Activated T-cell treated with anti-CD3 and anti-CD28 coated beads, Interleukin-2, amount 50 U/mL, for 24 hours (primary cell): ENCODE measurements around the gene ITPRID1.
"Not testable (repeated sequence)": the region's sequence is repeated elsewhere in the genome, so short reads cannot be mapped to it uniquely, and the experiment has no call there.

Experiments
- DNase-seq: peaks from one replicate; pipeline ENCODE4 v3.0.0-alpha.2; 2020
- H3K27ac Mint-ChIP-seq: 2 replicates; pipeline ENCODE4 v1.8.0; 2020; ENCODE audit warnings: mild to moderate bottlenecking, mixed read lengths
- H3K27me3 Mint-ChIP-seq: 2 replicates; pipeline ENCODE4 v1.8.0; 2020; ENCODE audit warnings: mixed read lengths
- H3K36me3 Mint-ChIP-seq: 2 replicates; pipeline ENCODE4 v1.8.0; 2020; ENCODE audit warnings: low read depth, mixed read lengths
- H3K4me1 Mint-ChIP-seq: 2 replicates; pipeline ENCODE4 v1.8.0; 2020; ENCODE audit warnings: low read depth, mixed read lengths
- H3K4me3 Mint-ChIP-seq: 2 replicates; pipeline ENCODE4 v1.8.0; 2020; ENCODE audit warnings: mild to moderate bottlenecking, moderate library complexity, mixed read lengths
- H3K9me3 Mint-ChIP-seq: 2 replicates; pipeline ENCODE4 v1.8.0; 2020; ENCODE audit warnings: mixed read lengths

Gene ITPRID1

DNA sequence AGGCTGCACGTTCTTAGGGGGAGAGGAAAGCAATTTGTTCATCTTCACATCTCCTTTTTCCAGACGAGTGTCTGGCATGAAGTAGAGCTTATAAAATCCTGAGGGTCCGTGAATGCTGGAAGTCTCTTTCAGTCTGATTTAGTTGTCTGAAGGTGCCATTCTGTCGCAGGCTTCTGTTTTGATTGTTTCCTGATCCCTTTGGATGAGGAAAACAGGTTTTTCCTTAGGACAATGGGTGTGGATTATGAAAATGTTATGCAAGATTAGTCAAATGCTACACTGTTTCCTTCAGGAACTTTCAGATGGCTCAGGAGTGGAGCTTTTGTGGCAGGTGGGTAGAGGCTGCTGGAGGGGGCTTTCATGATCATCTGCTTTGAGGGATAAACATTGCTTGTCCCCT is at the start of gene ITPRID1:
Gene ITPRID1 (plus strand): TSS at position 301 of the 400 bp plus-strand sequence. CDS start 38,935 bp downstream, outside the sequence.
- Mint-ChIP-seq H3K4me1 (no peaks in the 10 kb centered on the region), H3K36me3 (no peaks in the 10 kb centered on the region), H3K27me3 (no peaks in the 10 kb centered on the region), H3K27ac (no peak within 1 kb of the TSS), H3K9me3 (peaks cover 23% of the 10 kb centered on the region), H3K4me3 (no peak within 1 kb of the TSS)
- DNase-seq, result no peak

- DNase-seq, result no peak
- Mint-ChIP-seq H3K36me3 (no peaks in the 10 kb centered on the region), H3K27me3 (no peaks in the 10 kb centered on the region), H3K9me3 (no peaks in the 10 kb centered on the region), H3K27ac (no peak overlapping the region), H3K4me3 (no peak overlapping the region), H3K4me1 (no peaks in the 10 kb centered on the region)
These were observed 49.3 kb upstream of the ITPRID1 start for GRCh38 chr7:31464601-31465000.

GRCh38 chr7:31465285-31465684 is 48.6 kb upstream of the ITPRID1 start:
- Mint-ChIP-seq H3K27me3 (no peaks in the 10 kb centered on the region), H3K9me3 (no peaks in the 10 kb centered on the region), H3K27ac (no peak overlapping the region), H3K36me3 (no peaks in the 10 kb centered on the region), H3K4me1 (no peaks in the 10 kb centered on the region), H3K4me3 (no peak overlapping the region)
- DNase-seq, result no peak

DNA sequence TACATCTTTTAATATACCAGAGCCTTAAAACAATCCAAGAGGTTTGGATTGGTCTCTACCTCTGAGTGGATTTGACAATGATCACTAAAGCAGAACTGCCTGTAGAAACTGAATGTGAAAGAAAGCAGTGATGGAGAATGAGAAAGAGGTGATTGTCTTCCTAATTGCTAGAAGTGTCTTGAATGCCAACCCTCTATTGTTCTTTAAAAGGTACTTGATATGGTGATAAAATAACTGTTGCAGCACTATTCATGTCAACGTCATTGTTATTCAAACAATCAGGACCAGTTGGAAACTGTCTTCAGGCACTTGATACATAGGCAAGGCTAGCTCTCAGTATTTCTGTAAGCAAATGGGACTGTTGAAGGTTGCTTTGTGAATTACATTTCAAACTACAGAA is 47.9 kb upstream of the ITPRID1 start:
- H3K9me3 Mint-ChIP-seq, result no peaks in the 10 kb centered on the region
- no peak overlapping the region for H3K27ac Mint-ChIP-seq
- no peak for DNase-seq
- no peaks in the 10 kb centered on the region for H3K27me3 Mint-ChIP-seq
- no peaks in the 10 kb centered on the region for H3K36me3 Mint-ChIP-seq
- no peaks in the 10 kb centered on the region for H3K4me1 Mint-ChIP-seq
- no peak overlapping the region for H3K4me3 Mint-ChIP-seq

- H3K36me3 Mint-ChIP-seq, H3K27me3 Mint-ChIP-seq, H3K27ac Mint-ChIP-seq, H3K4me1 Mint-ChIP-seq, H3K4me3 Mint-ChIP-seq, DNase-seq, H3K9me3 Mint-ChIP-seq: not testable (repeated sequence)
These were observed 43.0 kb upstream of the ITPRID1 start for GRCh38 chr7:31470883-31471282.

DNA sequence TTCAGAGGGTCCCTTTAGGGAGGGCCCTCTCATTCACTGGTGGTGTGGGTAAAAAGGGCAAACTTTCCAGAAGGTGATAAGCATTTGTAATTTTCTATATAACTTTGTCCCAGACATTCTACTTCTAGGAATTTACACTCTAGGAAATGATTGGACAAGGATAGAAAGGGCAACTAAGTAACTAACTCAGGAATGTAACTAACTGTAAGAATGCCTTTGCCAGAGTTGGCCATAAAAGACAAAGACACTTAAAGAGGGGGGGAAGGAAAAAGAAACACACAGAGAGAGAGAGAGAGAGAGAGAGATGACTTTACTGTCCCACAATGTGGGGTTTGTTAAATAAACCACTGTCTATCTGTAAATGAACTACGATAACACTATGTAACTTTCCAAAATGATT is 38.5 kb upstream of the ITPRID1 start:
- no peaks in the 10 kb centered on the region for H3K4me1 Mint-ChIP-seq
- no peak overlapping the region for H3K4me3 Mint-ChIP-seq
- H3K9me3 Mint-ChIP-seq, result no peaks in the 10 kb centered on the region
- DNase-seq, result no peak
- H3K36me3 Mint-ChIP-seq, result no peaks in the 10 kb centered on the region
- no peaks in the 10 kb centered on the region for H3K27me3 Mint-ChIP-seq
- H3K27ac Mint-ChIP-seq, result no peak overlapping the region

- H3K4me1 Mint-ChIP-seq, result no peaks in the 10 kb centered on the region
- H3K4me3 Mint-ChIP-seq, result no peak overlapping the region
- no peak overlapping the region for H3K27ac Mint-ChIP-seq
- no peaks in the 10 kb centered on the region for H3K27me3 Mint-ChIP-seq
- H3K36me3 Mint-ChIP-seq, result no peaks in the 10 kb centered on the region
- DNase-seq, result no peak
- H3K9me3 Mint-ChIP-seq, result no peaks in the 10 kb centered on the region
These were observed 37.7 kb upstream of the ITPRID1 start for GRCh38 chr7:31476073-31476745.

DNA sequence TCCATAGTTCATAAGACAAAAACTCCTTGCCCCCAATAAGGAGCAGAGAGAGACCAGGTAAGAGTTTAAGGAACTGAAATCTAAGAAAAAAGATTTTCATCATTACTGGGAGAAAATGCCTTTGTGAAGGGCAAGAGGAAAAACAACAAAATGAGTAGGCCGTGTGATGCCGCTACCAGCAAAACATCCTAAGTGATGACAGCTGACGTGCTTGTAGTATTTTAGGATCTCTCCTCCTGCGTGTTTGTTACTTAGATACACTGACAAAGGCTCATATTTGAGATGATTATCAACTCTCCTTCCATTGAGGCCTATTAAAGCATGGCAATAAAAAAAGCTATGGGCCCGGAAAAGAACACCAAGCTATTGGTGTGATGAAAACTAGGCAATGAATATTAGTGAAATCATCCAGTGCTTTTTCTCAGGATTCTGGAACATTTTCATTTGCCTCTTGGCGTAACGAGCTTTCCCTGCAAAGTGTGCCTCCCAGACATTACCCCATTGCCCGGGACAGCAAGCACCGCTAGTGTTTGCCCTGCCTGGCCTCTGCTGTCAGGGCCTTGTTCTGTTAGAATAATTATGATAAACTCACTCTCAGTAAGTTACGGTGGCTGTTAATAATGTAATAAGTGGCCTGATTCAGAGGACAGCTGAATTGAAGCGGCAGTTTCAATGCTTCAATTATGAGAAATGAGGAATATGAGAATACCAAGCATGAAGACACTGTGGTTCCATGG is 36.8 kb upstream of the ITPRID1 start:
- H3K27me3 Mint-ChIP-seq, result no peaks in the 10 kb centered on the region
- H3K27ac Mint-ChIP-seq, result no peak overlapping the region
- DNase-seq, result no peak
- H3K4me3 Mint-ChIP-seq, result no peak overlapping the region
- H3K4me1 Mint-ChIP-seq, result no peaks in the 10 kb centered on the region
- H3K9me3 Mint-ChIP-seq, result no peaks in the 10 kb centered on the region
- no peaks in the 10 kb centered on the region for H3K36me3 Mint-ChIP-seq

DNA sequence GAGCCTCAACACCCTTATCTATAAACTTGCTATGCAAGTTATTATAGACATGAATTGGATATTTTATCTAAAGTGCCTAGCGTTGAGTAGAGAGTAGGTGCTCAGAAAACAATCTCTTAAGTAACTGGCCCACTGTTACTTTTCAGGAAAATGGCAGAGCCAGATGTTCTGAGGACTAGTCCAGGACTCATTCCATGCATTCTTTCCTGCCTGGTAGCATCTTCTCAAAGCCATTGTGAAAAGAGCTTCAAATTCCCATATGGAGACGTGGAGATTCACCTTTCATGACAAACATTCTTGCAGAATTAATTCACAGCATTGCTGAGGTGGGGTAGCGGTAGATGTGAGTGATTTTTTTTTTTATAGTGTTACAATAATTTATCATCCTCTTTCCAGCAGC is 35.9 kb upstream of the ITPRID1 start:
- Mint-ChIP-seq H3K4me3 (no peak overlapping the region), H3K4me1 (no peaks in the 10 kb centered on the region), H3K9me3 (peaks cover 6% of the 10 kb centered on the region), H3K36me3 (no peaks in the 10 kb centered on the region), H3K27me3 (no peaks in the 10 kb centered on the region), H3K27ac (no peak overlapping the region)
- DNase-seq, result no peak

- no peak overlapping the region for H3K27ac Mint-ChIP-seq
- no peak for DNase-seq
- no peaks in the 10 kb centered on the region for H3K36me3 Mint-ChIP-seq
- H3K27me3 Mint-ChIP-seq, result no peaks in the 10 kb centered on the region
- H3K9me3 Mint-ChIP-seq, result peaks cover 6% of the 10 kb centered on the region
- H3K4me3 Mint-ChIP-seq, result no peak overlapping the region
- no peaks in the 10 kb centered on the region for H3K4me1 Mint-ChIP-seq
These were observed 35.2 kb upstream of the ITPRID1 start for GRCh38 chr7:31478721-31479120.

DNA sequence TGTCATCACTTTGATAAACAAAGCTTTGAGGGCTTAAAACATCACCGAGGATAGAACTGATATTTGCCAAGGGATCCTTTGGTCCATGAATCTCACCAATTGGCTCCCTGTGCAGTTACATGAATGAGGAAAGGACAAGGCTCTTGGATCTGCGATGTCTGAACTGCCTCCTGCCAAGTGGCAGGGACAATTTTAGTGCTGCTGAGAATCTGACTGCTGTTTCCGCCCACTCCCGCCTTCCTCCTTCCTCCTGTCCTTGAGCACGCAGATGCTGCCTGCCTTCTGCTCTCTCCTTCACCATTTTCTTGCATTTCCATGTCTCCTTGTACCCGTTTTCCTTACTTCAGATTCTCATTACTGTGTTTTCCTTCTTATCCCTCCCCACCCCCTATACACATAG is 26.8 kb upstream of the ITPRID1 start:
- no peak for DNase-seq
- no peak overlapping the region for H3K4me3 Mint-ChIP-seq
- H3K27me3 Mint-ChIP-seq, result peaks cover 3% of the 10 kb centered on the region
- H3K27ac Mint-ChIP-seq, result no peak overlapping the region
- no peaks in the 10 kb centered on the region for H3K4me1 Mint-ChIP-seq
- no peaks in the 10 kb centered on the region for H3K36me3 Mint-ChIP-seq
- peaks cover 10% of the 10 kb centered on the region for H3K9me3 Mint-ChIP-seq

DNA sequence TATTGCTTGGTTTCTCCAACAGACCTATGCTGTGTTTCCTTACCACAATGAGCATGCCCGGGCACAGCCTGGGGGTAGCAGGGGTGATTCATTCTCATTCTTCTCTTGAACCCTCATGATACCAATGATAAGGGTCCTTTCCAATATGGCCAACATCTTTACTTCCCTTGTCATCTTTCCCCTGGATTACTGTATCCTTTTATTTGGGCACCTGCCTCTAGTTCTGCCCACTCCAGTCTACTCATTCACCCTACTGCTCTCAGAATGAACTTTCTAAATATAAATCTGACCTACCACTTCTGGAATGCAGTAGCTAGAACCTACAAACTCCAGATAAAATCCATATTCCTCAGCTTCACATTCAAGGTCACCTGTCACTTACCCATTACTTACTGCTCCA is 26.4 kb upstream of the ITPRID1 start:
- H3K36me3 Mint-ChIP-seq, result no peaks in the 10 kb centered on the region
- no peak for DNase-seq
- peaks cover 3% of the 10 kb centered on the region for H3K27me3 Mint-ChIP-seq
- no peak overlapping the region for H3K27ac Mint-ChIP-seq
- H3K4me3 Mint-ChIP-seq, result no peak overlapping the region
- peaks cover 6% of the 10 kb centered on the region for H3K9me3 Mint-ChIP-seq
- H3K4me1 Mint-ChIP-seq, result no peaks in the 10 kb centered on the region

GRCh38 chr7:31488562-31489203 is 25.2 kb upstream of the ITPRID1 start:
- Mint-ChIP-seq H3K27me3 (peaks cover 3% of the 10 kb centered on the region), H3K27ac (no peak overlapping the region), H3K36me3 (no peaks in the 10 kb centered on the region), H3K4me3 (no peak overlapping the region), H3K9me3 (peaks cover 4% of the 10 kb centered on the region), H3K4me1 (no peaks in the 10 kb centered on the region)
- DNase-seq, result no peak

GRCh38 chr7:31490796-31491314 is 23.0 kb upstream of the ITPRID1 start:
- no peak for DNase-seq
- no peaks in the 10 kb centered on the region for H3K36me3 Mint-ChIP-seq
- H3K27me3 Mint-ChIP-seq, result peaks cover 3% of the 10 kb centered on the region
- peaks cover 6% of the 10 kb centered on the region for H3K9me3 Mint-ChIP-seq
- no peak overlapping the region for H3K27ac Mint-ChIP-seq
- no peaks in the 10 kb centered on the region for H3K4me1 Mint-ChIP-seq
- H3K4me3 Mint-ChIP-seq, result no peak overlapping the region

- H3K27me3 Mint-ChIP-seq, result peaks cover 3% of the 10 kb centered on the region
- H3K9me3 Mint-ChIP-seq, result peaks cover 6% of the 10 kb centered on the region
- H3K27ac Mint-ChIP-seq, result no peak overlapping the region
- no peaks in the 10 kb centered on the region for H3K36me3 Mint-ChIP-seq
- H3K4me1 Mint-ChIP-seq, result no peaks in the 10 kb centered on the region
- DNase-seq, result no peak
- H3K4me3 Mint-ChIP-seq, result no peak overlapping the region
These were observed 21.8 kb upstream of the ITPRID1 start for GRCh38 chr7:31492086-31492485.
